HepG2 (cell line): Measurements from ENCODE around the gene SERTAD1. TPM values are rescaled to one million over a fixed set of nuclear protein-coding genes. Genes with fewer than 3 reads are reported as not detected.

Experiments used
- ATAC-seq: fragments of 200-7000 bp; cut with Tn5 transposase; 3 replicates; pipeline ENCODE4 v1.9.1; 2020; ENCODE audit warnings: mild to moderate bottlenecking, moderate library complexity
- BruUV-seq: library from RNA; stranded (reverse); fragments of 400-500 nt; replicated peaks from 2 replicates; lab custom pipeline; 2021; lab: Mats Ljungman, UMichigan
- CTCF ChIA-PET: fragments of 300-600 bp; formaldehyde crosslinking; extraction: SDS; loops from one replicate; lab custom pipeline; 2021; ENCODE audit warnings: low total read pairs, inconsistent platforms, low intra/inter-chr PET ratio; lab: Yijun Ruan, JAX
- POLR2A ChIA-PET: fragments of 350-600 bp; sonication (Branson Sonifier 250); formaldehyde crosslinking; loops from one replicate; lab custom pipeline; 2020; ENCODE audit warnings: antibody characterized with exemption, inconsistent platforms; lab: Yijun Ruan, JAX
- DNase-seq: peaks from one replicate; pipeline ENCODE4 v3.0.0-alpha.2; 2015; ENCODE audit warnings: low spot score
- FAIRE-seq: peaks from 3 replicates; lab custom pipeline; 2011; peaks lifted over from hg19 to GRCh38; lab: Jason Lieb, UNC
- H2AFZ ChIP-seq: one replicate; pipeline ENCODE4 v1.6.1; 2011; ENCODE audit warnings: low read length, inconsistent platforms
- H3K27ac ChIP-seq: fragments of 300-600 bp; 3 replicates; pipeline ENCODE4 v1.8.0; 2011; ENCODE audit warnings: mixed run types, mild to moderate bottlenecking, mixed read lengths, low read length, inconsistent platforms; ENCODE audit not compliant: insufficient read depth; ENCODE audit errors: extremely low read length
- H3K27me3 ChIP-seq, 2 experiments: fragments of 200-600 bp in 1 of 2; 2 replicates in 1 of 2; 3 replicates in 1 of 2; pipeline versions ENCODE4 v1.6.0 to v1.8.0; 2011; ENCODE audit warnings: low read length in 2 of 2, mild to moderate bottlenecking in 2 of 2, moderate library complexity in 2 of 2, inconsistent platforms in 1 of 2; ENCODE audit not compliant: insufficient read depth in 2 of 2, control insufficient read depth in 1 of 2
- H3K36me3 ChIP-seq, 2 experiments: fragments of 200-600 bp in 1 of 2; replicated peaks in 1 of 2; 2 replicates in 1 of 2; 3 replicates in 1 of 2; pipeline versions ENCODE4 v1.5.1 to v1.8.0; 2011; ENCODE audit warnings: low read length in 2 of 2, inconsistent platforms in 1 of 2; ENCODE audit not compliant: insufficient read depth in 2 of 2, control insufficient read depth in 1 of 2
- H3K4me1 ChIP-seq: 2 replicates; pipeline ENCODE4 v1.5.1; 2012; ENCODE audit warnings: low read length, inconsistent platforms; ENCODE audit not compliant: insufficient read depth
- H3K4me2 ChIP-seq: 2 replicates; pipeline ENCODE4 v1.6.0; 2011; ENCODE audit warnings: low read depth, low read length, inconsistent platforms
- H3K4me3 ChIP-seq, 3 experiments: fragments of 200-600 bp in 1 of 3; sonication (generic), shearing (Covaris generic) in 1 of 3; replicated peaks in 1 of 3; 2 replicates each; pipeline ENCODE4 v1.5.1; 2011 to 2016; ENCODE audit warnings: low read length in 3 of 3, inconsistent platforms in 2 of 3, low read depth in 2 of 3, mild to moderate bottlenecking in 2 of 3, control low read depth in 1 of 3, mixed read lengths in 1 of 3; ENCODE audit not compliant: insufficient read depth in 1 of 3
- H3K79me2 ChIP-seq: one replicate; pipeline ENCODE4 v1.6.1; 2011; ENCODE audit warnings: low read length, inconsistent platforms; ENCODE audit not compliant: insufficient read depth
- H3K9ac ChIP-seq: 2 replicates; pipeline ENCODE4 v1.6.0; 2011; ENCODE audit warnings: mild to moderate bottlenecking, low read depth, low read length, inconsistent platforms; ENCODE audit not compliant: insufficient read depth
- H3K9me3 ChIP-seq: 2 replicates; pipeline ENCODE4 v1.5.1; 2012; ENCODE audit warnings: mild to moderate bottlenecking, low read length
- H4K20me1 ChIP-seq: 2 replicates; pipeline ENCODE4 v1.6.0; 2011; ENCODE audit warnings: inconsistent platforms, mild to moderate bottlenecking, low read length, moderate library complexity; ENCODE audit not compliant: insufficient read depth
- AHR ChIP-seq: IDR thresholded peaks from 2 replicates; pipeline ENCODE4 v1.6.1; 2018; ENCODE audit warnings: missing genetic modification reagents, missing compliant biosample characterization
- AKAP8 ChIP-seq: sonication (generic); formaldehyde crosslinking; IDR thresholded peaks from 2 replicates; pipeline ENCODE4 v1.5.1; 2020; ENCODE audit warnings: mild to moderate bottlenecking, missing genetic modification reagents
- CENPBD1 ChIP-seq: sonication (generic); formaldehyde crosslinking; IDR thresholded peaks from 2 replicates; pipeline ENCODE4 v1.8.0; 2022; ENCODE audit warnings: missing genetic modification reagents, low read depth, mild to moderate bottlenecking, borderline replicate concordance
- ERF ChIP-seq: IDR thresholded peaks from 2 replicates; pipeline ENCODE4 v1.6.1; 2018; ENCODE audit warnings: missing biosample characterization, missing genetic modification reagents
- GTF3A ChIP-seq: sonication (generic); formaldehyde crosslinking; conservative IDR thresholded peaks from 2 replicates; pipeline ENCODE4 v1.4.0; 2020; ENCODE audit warnings: mild to moderate bottlenecking, missing genetic modification reagents
- JARID2 ChIP-seq: sonication (generic); formaldehyde crosslinking; IDR thresholded peaks from 2 replicates; pipeline ENCODE4 v1.8.1; 2023; ENCODE audit warnings: missing genetic modification reagents, inconsistent platforms; ENCODE audit not compliant: insufficient replicate concordance
- MBD4 ChIP-seq: IDR thresholded peaks from 2 replicates; pipeline ENCODE4 v1.6.1; 2012; ENCODE audit warnings: low read length, inconsistent platforms, borderline replicate concordance
- MTA1 ChIP-seq: sonication (generic); formaldehyde crosslinking; IDR thresholded peaks from 2 replicates; pipeline ENCODE4 v1.4.0; 2020; ENCODE audit warnings: missing genetic modification reagents, mild to moderate bottlenecking, borderline replicate concordance
- PLRG1 ChIP-seq: fragments of 450-650 bp; conservative IDR thresholded peaks from 2 replicates; pipeline ENCODE4 v1.6.1; 2016
- PRPF4 ChIP-seq: fragments of 200-400 bp; formaldehyde crosslinking; IDR thresholded peaks from 2 replicates; pipeline ENCODE4 v1.6.1; 2016; ENCODE audit warnings: low read length, low read depth; ENCODE audit not compliant: poor library complexity, severe bottlenecking
- RBM22 ChIP-seq: fragments of 200-400 bp; formaldehyde crosslinking; optimal IDR thresholded peaks from 2 replicates; pipeline ENCODE3; 2017; ENCODE audit warnings: mild to moderate bottlenecking, low read length, moderate library complexity
- SKI ChIP-seq: fragments of 450-650 bp; IDR thresholded peaks from one replicate; pipeline ENCODE4 v1.6.1; 2018; ENCODE audit warnings: mild to moderate bottlenecking; ENCODE audit not compliant: partially characterized antibody
- ZBTB1 ChIP-seq: sonication (generic); formaldehyde crosslinking; IDR thresholded peaks from 2 replicates; pipeline ENCODE4 v1.4.0; 2020; ENCODE audit warnings: missing genetic modification reagents, borderline replicate concordance
- ZNF34 ChIP-seq: sonication (generic); formaldehyde crosslinking; IDR thresholded peaks from 2 replicates; pipeline ENCODE4 v1.4.0; 2020; ENCODE audit warnings: mild to moderate bottlenecking, missing genetic modification reagents, borderline replicate concordance
- ZNF367 ChIP-seq: sonication (generic); formaldehyde crosslinking; IDR thresholded peaks from 2 replicates; pipeline ENCODE4 v1.4.0; 2020; ENCODE audit warnings: missing genetic modification reagents, borderline replicate concordance
- ZNF430 ChIP-seq: sonication (generic); formaldehyde crosslinking; IDR thresholded peaks from 2 replicates; pipeline ENCODE4 v1.9.0; 2021; ENCODE audit warnings: mild to moderate bottlenecking, missing genetic modification reagents
- WGBS: methylation state at CpG from one replicate; pipeline ENCODE4 v1.1.6; 2017; ENCODE audit warnings: low lambda C conversion rate; 5-methylcytosine and 5-hydroxymethylcytosine counted together
- in situ Hi-C: cut with HindIII; loops from 2 replicates; pipeline ENCODE4 v1.10.0; 2017; ENCODE audit warnings: low pct_unique_long_range_greater_than_20kb; ENCODE audit not compliant: extremely low pct_ligation_motif_present
- intact Hi-C: fragments of 100-400 bp; cut with micrococcal nuclease; formaldehyde crosslinking; loops from one replicate; pipeline ENCODE4 v1.10.0; 2022; ENCODE audit not compliant: unreplicated experiment
- polyA plus RNA-seq, 8 experiments: library from polyadenylated mRNA; depleted of rRNA in 3 of 8; stranded (reverse) in 7 of 8; unstranded in 1 of 8; fragments of >200 nt; fragmentation: Illumina TruSeq in 4 of 8; extraction: Trizol in 4 of 8; gene quantifications; 2 replicates each; pipeline versions ENCODE4 v1.2.1 to v1.2.3, GENCODE V29; 2011 to 2016; ENCODE audit warnings: low read depth in 4 of 8, missing spikeins in 1 of 8, mixed read lengths in 1 of 8; ENCODE audit not compliant: insufficient read depth in 1 of 8
- total RNA-seq, 5 experiments: library from RNA; depleted of rRNA; stranded (reverse); fragments of >200 nt; fragmentation: Illumina TruSeq; extraction: Trizol; gene quantifications; 2 replicates each; pipeline ENCODE4 v1.2.3, GENCODE V29; 2016; ENCODE audit warnings: low read depth in 1 of 5
- TF ChIP-seq, protein P1 (sequence below): sonication (generic); formaldehyde crosslinking; IDR thresholded peaks from 2 replicates; pipeline ENCODE4 v1.4.0; 2020; ENCODE audit warnings: mild to moderate bottlenecking, missing genetic modification reagents
- TF ChIP-seq, protein P2 (sequence below): sonication (generic); formaldehyde crosslinking; IDR thresholded peaks from 2 replicates; pipeline ENCODE4 v1.4.0; 2020; ENCODE audit warnings: missing genetic modification reagents
- TF ChIP-seq, protein P3 (sequence below): IDR thresholded peaks from 2 replicates; pipeline ENCODE4 v1.6.1; 2016; ENCODE audit warnings: mild to moderate bottlenecking, missing biosample characterization, missing genetic modification reagents

Gene SERTAD1
- total and polyA plus RNA-seq, 2 of the 13 experiments (the other 11 are each of a cell fraction or from before 2014, with no cell fraction given): 4.3 to 4.5 TPM

DNA sequence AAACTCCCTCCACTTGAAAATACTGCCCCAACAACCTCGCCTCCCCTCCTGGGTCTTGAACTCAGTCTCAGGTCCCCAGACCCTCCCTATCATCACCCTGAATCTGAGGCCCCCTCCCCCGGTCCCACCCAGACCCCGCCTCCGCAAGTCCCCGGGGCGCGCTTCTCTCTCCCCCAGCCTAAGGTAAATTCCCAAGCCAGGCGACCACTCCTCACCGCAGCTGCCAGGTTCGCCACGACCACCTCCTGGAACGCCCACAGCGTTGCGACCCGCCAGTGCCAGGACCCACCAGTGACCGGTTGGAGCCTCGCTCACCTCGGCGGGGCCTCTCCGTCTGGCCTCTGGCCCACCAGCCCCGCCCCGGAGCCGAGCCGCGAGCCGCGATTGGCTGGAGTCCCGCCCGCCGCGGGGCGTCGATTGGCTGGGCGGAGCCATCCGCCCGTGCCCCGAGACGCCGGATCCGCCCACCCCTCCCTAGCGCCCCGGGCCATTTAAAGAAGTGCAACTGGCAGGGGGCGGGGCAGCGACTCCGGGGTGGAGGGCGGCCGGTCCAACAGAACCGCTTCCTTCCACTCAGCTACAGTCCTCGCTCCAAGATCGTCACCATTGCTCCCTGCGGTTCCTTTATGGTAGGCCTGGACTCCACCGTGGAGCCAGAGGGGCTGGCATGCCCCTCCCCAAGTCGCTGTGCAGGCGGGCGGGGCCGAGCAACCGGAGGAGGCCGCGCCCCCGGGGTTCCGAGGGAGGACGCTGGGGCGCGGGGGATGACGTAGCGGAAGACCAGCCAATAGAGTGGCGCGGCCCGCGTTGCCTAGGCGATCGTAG is 18.4 kb upstream of the SERTAD1 start, which contains the start of gene SERTAD3:
Gene SERTAD3 (minus strand): TSS at position 336 of the 825 bp plus-strand sequence. CDS start 2,255 bp downstream, outside the sequence.
- peaks cover 27% of the 10 kb centered on the region for H3K79me2 ChIP-seq
- ChIA-PET CTCF (interaction anchor here (0.9 kb wide), 2 partner anchors 18 to 24 kb away, joined by 4 to 5 read pairs; partner anchors contain the start of gene SERTAD1), POLR2A (interaction anchor here (0.8 to 4.6 kb wide), 8 partner anchors 10 to 334 kb away, joined by 3 to 80 read pairs (median 29); partner anchors contain the start of genes BLVRB, RAB4B and SERTAD1)
- DNase-seq: peak; percentile 87
- peak; percentile 85 for ATAC-seq
- peak within 1 kb of the TSS; percentile 96 for H3K4me2 ChIP-seq
- H4K20me1 ChIP-seq: peaks cover 13% of the 10 kb centered on the region
- peaks cover 12% of the 10 kb centered on the region for H3K4me1 ChIP-seq
- WGBS: under 1% methylated on average over 33 of the region's 72 CpGs
- BruUV-seq: no TSS peak
- in situ Hi-C loops: no loop called here
- H3K27me3 ChIP-seq: peaks cover 0 to 5% of the 10 kb centered on the region in 2 experiments; a peak in 1 of 5 replicates
- peak within 1 kb of the TSS; percentile 88 to 99 (median 92) for H3K4me3 ChIP-seq
- no peaks in the 10 kb centered on the region for H3K9me3 ChIP-seq
- H3K27ac ChIP-seq: peak within 1 kb of the TSS; percentile 98
- H3K36me3 ChIP-seq: peaks cover 9 to 25% of the 10 kb centered on the region in 2 experiments; a peak in 4 of 5 replicates
- intact Hi-C loops: loop anchor here (1.0 to 5.0 kb wide), 4 partner anchors 11 to 1042 kb away; partner anchors contain the start of gene BLVRB
- H3K9ac ChIP-seq: peak within 1 kb of the TSS; percentile 100
- no peak for FAIRE-seq
- peak within 1 kb of the TSS; percentile 99 for H2AFZ ChIP-seq
- TF ChIP-seq ZNF34 (no peak), CENPBD1 (CRISPR knock-in tag) (no peak), SKI (peak; percentile 82), MTA1 (CRISPR knock-in tag) (no peak), MBD4 (no peak), GTF3A (CRISPR knock-in tag) (0 out of 2 replicates have a peak, but pooled peaks have one; percentile 59), ZBTB1 (CRISPR knock-in tag) (no peak), AKAP8 (no peak; the same call in 1 of the 2 replicates), ZNF430 (CRISPR knock-in tag) (peak; percentile 33; the same call in 1 of the 2 replicates), AHR (CRISPR knock-in tag) (no peak), PRPF4 (no peak), PLRG1 (no peak), ZNF367 (CRISPR knock-in tag) (peak; percentile 97), ERF (CRISPR knock-in tag) (peak; percentile 60; the same call in 1 of the 2 replicates), JARID2 (CRISPR knock-in tag) (no peak), RBM22 (no peak)
- TF ChIP-seq, protein P1, sequence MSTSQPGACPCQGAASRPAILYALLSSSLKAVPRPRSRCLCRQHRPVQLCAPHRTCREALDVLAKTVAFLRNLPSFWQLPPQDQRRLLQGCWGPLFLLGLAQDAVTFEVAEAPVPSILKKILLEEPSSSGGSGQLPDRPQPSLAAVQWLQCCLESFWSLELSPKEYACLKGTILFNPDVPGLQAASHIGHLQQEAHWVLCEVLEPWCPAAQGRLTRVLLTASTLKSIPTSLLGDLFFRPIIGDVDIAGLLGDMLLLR (CRISPR knock-in tag): peak; percentile 71; the same call in 1 of the 2 replicates
- TF ChIP-seq, protein P2, sequence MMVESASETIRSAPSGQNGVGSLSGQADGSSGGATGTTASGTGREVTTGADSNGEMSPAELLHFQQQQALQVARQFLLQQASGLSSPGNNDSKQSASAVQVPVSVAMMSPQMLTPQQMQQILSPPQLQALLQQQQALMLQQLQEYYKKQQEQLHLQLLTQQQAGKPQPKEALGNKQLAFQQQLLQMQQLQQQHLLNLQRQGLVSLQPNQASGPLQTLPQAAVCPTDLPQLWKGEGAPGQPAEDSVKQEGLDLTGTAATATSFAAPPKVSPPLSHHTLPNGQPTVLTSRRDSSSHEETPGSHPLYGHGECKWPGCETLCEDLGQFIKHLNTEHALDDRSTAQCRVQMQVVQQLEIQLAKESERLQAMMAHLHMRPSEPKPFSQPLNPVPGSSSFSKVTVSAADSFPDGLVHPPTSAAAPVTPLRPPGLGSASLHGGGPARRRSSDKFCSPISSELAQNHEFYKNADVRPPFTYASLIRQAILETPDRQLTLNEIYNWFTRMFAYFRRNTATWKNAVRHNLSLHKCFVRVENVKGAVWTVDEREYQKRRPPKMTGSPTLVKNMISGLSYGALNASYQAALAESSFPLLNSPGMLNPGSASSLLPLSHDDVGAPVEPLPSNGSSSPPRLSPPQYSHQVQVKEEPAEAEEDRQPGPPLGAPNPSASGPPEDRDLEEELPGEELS (CRISPR knock-in tag): peak; percentile 19; the same call in 1 of the 2 replicates
- TF ChIP-seq, protein P3, sequence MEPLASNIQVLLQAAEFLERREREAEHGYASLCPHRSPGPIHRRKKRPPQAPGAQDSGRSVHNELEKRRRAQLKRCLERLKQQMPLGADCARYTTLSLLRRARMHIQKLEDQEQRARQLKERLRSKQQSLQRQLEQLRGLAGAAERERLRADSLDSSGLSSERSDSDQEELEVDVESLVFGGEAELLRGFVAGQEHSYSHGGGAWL (CRISPR knock-in tag): 0 out of 2 replicates have a peak, but pooled peaks have one; percentile 22
